ENCODE results near the gene TKT.

GRCh38 chr3:53179580-53179979 lies 76.2 kb downstream of the TKT start:
- TF ChIP-seq, protein P1, sequence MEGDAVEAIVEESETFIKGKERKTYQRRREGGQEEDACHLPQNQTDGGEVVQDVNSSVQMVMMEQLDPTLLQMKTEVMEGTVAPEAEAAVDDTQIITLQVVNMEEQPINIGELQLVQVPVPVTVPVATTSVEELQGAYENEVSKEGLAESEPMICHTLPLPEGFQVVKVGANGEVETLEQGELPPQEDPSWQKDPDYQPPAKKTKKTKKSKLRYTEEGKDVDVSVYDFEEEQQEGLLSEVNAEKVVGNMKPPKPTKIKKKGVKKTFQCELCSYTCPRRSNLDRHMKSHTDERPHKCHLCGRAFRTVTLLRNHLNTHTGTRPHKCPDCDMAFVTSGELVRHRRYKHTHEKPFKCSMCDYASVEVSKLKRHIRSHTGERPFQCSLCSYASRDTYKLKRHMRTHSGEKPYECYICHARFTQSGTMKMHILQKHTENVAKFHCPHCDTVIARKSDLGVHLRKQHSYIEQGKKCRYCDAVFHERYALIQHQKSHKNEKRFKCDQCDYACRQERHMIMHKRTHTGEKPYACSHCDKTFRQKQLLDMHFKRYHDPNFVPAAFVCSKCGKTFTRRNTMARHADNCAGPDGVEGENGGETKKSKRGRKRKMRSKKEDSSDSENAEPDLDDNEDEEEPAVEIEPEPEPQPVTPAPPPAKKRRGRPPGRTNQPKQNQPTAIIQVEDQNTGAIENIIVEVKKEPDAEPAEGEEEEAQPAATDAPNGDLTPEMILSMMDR (IDR thresholded peaks at IDR 0.05; ENCODE audit: low read length), result no peak
- no peak for TF ChIP-seq EZH2 (IDR thresholded peaks at IDR 0.05; ENCODE audit: borderline replicate concordance, low read length)
